Urothelium cell line (cell line): ENCODE measurements around the gene USF1.
A peak's percentile ranks its signal among the peaks of the same experiment; 100 is the strongest.

ENCODE experiments used
- DNase-seq: peaks from one replicate; pipeline ENCODE4 v3.0.0; 2011; ENCODE audit warnings: low spot score, mixed read lengths
- FAIRE-seq: peaks from 2 replicates; lab custom pipeline; 2011; peaks lifted over from hg19 to GRCh38; lab: Jason Lieb, UNC

The USF1 gene, protein sequence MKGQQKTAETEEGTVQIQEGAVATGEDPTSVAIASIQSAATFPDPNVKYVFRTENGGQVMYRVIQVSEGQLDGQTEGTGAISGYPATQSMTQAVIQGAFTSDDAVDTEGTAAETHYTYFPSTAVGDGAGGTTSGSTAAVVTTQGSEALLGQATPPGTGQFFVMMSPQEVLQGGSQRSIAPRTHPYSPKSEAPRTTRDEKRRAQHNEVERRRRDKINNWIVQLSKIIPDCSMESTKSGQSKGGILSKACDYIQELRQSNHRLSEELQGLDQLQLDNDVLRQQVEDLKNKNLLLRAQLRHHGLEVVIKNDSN

DNA sequence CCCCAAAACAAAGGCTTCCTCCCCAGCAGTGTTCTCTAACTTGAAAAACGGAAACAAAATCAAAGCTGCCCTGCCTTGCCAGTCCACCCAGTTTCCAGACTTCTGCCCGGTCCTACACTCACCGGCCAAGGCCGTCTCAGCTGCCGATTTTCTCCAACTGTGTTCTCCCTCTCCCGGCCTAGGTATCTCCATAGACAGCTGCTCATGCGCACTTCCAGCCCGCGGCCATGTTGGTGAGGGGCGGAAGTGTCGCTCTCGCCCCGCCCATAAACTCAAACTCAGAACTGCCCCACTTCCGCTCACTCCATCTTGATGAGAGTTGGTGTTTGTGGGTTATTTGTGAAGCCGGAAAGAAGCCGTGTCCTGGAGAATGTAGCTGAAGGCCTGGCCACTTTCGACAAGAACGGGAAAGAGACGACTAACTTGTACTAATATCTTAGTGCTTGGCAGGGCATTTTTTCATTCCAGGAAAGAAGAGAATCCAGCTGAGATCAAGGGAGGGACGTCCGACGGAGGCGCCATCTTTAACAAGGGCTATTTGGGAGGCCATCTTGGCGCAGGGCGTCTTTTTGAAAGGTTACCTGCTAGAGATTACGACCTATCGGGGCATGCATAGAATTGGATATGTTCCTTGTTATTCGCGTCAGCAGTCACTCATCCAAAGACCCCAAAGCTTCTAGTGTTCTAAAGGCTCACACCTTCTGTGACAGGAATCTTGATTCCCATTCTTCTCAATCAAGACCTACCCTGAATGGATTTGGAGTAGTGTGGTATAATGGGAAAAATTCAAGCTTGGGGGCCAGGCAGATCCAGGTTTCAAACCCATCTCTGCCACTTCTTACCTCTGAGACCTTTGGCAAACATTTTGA, at the start of gene USF1:
USF1 (minus strand) TSS at position 242 of the 869 bp plus-strand sequence. CDS start 2,702 bp downstream, outside the sequence.
- DNase-seq (peak; percentile 94), FAIRE-seq (peak; percentile 94)

- FAIRE-seq (no peak), DNase-seq (no peak)
Observed at GRCh38 chr1:161095230-161095629, 49.5 kb upstream of the USF1 start.

- FAIRE-seq (no peak), DNase-seq (no peak)
Observed at GRCh38 chr1:161094481-161094880, 48.7 kb upstream of the USF1 start.

GRCh38 chr1:161092621-161093028, 46.8 kb upstream of the USF1 start:
- FAIRE-seq (no peak), DNase-seq (no peak)

DNA sequence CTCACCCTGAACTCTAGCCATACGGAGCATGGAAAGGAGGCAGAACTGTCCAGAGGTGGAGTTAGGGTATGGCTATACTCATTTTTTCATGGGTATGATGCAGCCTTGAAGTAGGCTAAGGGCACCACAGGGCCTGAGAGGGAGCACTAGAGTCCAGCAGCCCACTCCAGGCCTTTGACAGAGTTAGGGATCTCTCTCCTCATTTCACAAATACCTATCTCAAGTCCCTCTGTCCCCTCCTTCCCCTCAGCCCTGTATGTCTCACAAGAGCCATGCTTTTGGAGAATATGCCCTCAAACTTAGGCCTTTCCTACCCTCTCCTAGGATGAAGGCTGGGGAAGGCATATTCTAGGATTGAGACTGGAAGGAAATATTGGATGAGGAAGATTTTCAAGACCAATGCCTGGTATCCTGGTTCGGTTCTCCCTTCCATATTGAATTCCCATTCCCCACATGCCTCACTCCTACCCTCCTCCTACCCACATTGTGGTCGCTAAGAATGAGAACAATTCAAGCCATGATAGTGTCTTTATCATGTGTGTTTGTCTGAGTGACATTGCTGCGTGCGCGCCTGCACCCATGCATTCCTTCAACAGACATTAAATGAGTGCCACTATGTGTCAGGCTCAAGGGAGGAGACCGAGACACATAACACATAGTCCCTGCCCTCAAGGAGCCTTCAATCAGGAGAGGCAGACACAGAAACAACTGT, 46.2 kb upstream of the USF1 start:
- DNase-seq: no peak
- FAIRE-seq: no peak

DNA sequence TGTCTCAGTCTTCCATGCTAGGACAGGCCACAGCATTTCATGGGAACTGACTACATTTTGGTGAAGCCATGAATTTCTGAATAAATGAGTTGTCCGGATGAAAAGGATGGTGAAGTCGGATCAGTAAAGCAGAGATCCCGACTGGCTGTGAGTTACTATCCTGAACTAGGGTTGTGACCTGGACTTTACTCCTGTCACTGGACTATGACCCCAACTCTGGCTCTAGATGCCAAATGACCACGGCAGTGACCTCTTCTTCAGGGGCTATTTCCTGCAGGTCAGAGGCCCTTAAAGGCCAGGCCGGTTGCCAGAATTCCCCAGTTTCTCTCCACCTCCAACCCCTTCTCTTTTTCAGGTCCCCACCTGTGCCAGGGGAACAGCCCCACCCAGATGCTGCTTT, 45.3 kb upstream of the USF1 start:
- DNase-seq: no peak
- FAIRE-seq: no peak

GRCh38 chr1:161090617-161091016, 44.8 kb upstream of the USF1 start:
- FAIRE-seq: no peak

GRCh38 chr1:161089938-161090337, 44.2 kb upstream of the USF1 start:
- FAIRE-seq (no peak), DNase-seq (no peak)

More at GRCh38 chr1:161090617-161091016, 44.8 kb upstream of the USF1 start:
- DNase-seq: no peak

DNA sequence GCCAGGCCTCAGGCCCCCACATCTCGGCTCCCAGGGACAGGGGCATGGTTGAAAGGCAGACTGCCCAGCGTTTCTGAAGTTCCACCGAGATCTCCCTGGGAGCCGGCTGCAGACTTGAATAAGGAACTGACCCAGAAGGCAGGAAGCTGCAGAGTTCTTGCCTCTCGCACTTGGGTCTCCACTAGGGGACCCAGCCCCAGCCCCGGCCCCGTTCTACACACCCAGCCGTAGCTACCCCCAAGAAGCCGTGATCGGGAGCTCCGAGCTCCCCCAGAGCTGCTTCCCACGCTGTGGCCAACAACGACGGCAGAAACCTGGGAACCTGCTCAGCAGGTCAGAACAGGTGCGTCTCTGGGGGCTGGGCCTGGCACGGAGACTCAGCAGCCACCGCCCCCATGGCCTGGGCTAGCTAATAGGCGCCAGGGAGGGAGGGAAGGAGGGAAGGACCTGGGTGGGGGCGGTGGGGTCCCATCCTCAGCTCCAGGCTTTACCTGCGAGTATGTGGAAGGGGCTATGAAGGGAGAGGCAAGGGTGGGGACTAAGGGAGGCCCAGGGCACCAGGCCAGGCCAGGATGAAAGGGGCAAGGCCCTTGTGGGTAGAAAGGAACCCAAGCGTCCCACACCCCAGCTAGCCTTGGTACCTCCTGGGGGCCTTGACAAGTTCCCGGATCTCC, 43.6 kb upstream of the USF1 start, which contains the start of gene NECTIN4:
NECTIN4 (minus strand) TSS at position 308 of the 674 bp plus-strand sequence; CDS start at position 46, 262 bp downstream.
- no peak for DNase-seq
- FAIRE-seq: no peak

DNA sequence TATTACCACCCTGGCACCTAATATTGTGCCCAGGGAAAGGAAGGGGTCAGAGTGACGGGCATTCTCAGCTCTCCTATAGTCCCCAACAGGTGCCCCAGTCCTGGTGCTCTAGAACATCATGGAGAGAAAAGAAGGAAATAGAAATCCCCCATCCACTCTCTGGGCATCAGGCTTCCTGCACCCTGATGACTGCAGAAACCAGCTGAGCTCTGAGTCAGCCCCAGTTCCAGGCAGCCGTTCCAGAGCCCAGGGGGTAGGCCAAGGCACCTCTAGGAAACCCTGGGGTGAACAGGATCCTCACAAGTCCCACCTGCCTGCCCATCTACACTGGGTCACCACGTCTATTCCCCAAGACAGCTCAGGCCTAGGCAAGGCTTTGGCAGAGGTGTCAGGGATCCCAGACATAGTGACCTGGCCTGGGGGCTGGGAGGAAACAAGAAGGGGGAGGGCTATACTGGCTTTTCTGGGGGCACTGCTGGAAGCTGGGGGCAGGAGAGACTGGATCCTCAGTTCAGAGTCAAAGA, 42.9 kb upstream of the USF1 start:
- FAIRE-seq (no peak), DNase-seq (no peak)

GRCh38 chr1:161086457-161086856, 40.7 kb upstream of the USF1 start:
- DNase-seq (no peak), FAIRE-seq (no peak)

- FAIRE-seq (no peak), DNase-seq (no peak)
Observed at GRCh38 chr1:161085165-161085564, 39.4 kb upstream of the USF1 start.

DNA sequence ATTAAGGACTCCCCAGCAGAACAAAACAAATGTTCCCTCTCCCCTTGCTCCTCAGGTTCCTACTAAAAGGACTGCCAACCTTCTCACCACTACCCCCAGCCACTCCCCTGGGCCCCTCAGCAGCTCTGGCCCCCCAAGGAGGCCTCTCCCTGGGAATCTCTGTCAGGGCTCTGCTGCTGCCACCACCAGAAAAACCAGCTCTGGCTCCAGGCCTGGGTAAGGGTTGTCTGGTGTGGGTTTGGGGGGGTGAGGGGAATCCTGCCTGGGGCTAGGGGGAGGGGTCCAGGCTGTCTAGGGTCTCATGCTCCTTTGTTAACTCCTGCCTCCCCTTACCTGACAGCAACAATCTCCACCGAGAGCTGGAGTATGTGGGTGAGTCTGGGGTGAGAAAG, 38.8 kb upstream of the USF1 start:
- FAIRE-seq: no peak
- no peak for DNase-seq

- DNase-seq (no peak), FAIRE-seq (no peak)
Observed at GRCh38 chr1:161083748-161084596, 38.2 kb upstream of the USF1 start.

DNA sequence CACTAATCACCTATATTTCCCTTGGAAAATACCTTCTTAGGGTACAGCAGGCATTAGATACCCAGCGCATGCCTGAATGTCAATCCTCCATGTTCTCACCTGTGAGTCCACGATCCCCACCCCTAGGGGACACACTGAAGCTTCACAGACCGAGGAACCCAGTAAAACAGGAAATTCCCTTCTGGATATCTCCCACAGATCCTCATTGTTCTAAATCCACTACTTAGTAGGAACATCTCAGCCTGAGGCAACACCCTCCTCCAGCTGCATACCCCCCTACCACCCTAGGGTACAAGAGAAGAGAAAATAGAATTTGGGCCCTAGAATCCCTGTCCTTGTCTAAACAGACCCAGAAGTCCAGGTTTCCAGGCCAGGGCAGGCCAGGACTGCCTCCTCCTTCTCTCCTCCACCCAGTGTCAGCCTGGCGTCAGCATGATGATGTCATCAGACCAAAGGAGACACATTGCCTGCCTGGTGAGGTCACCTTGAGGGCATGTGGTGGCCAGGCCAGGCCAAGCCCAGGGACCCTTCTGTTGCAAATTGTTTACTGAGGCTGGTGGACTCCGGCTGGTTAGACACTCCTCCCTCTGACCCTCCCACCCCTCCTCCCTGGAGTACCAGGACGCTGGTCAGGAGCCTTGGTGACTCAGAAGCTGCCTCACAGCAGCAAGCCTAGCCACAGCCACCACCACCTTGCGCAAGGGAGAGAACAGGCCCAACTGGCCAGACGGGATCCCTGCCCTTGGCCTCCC, 37.4 kb upstream of the USF1 start:
- no peak for FAIRE-seq
- DNase-seq: peak; percentile 82

DNA sequence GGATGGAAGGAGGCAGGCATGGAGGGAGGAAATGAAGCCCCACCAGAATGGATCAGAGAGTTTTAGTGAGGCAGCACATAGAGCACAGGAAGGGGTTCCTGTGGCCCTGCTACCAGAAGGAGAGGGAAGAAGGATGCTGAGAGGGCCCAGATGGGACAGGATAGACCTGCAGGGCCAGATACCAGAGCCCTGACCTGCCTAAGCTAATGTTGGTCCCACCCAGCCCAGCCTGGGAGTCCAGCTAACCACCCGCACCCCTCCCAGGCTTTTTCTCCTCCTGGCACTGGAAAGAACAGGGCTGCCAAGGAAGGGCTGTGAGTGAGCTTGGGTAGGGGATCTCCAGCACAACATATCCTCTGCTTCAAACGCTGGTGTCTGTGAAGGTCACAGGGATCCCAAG, 36.7 kb upstream of the USF1 start:
- DNase-seq: no peak
- FAIRE-seq: no peak

DNA sequence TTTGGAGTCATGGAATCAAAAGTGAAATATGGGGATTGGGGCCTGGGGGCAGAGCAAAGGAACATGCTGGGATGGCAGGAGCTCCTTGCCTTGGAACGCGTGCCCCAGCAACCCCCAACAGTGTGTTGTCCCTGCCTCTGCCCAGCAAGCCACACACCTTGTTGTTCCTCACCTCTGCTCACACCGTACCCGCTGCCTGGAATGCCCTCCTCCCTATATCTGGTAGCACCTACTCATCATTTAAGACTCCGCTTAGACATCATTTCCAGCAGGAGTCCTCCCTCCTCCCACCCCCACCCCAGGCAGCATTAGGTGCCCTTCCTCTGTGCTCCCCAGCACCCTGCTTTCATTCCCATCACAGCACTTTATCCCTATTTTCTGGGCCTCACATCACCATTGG, 35.7 kb upstream of the USF1 start:
- FAIRE-seq (no peak), DNase-seq (no peak)

- DNase-seq: no peak
- FAIRE-seq: no peak
Observed at GRCh38 chr1:161080441-161081405, 34.9 kb upstream of the USF1 start.
